Mesodermal cell (in vitro differentiated cells): ENCODE measurements around the gene MRPL37.

ENCODE experiments used
- H3K27ac ChIP-seq: 2 replicates; pipeline ENCODE4 v1.7.0; 2013; ENCODE audit warnings: mild to moderate bottlenecking, low read depth, low read length, moderate library complexity; ENCODE audit not compliant: severe bottlenecking
- H3K36me3 ChIP-seq: 2 replicates; pipeline ENCODE4 v1.7.1; 2013; ENCODE audit warnings: mild to moderate bottlenecking, low read length, moderate library complexity; ENCODE audit not compliant: control insufficient read depth, insufficient read depth
- H3K4me1 ChIP-seq: one replicate; pipeline ENCODE4 v1.7.1; 2013; ENCODE audit warnings: mild to moderate bottlenecking, low read length; ENCODE audit not compliant: insufficient read depth, control insufficient read depth, poor library complexity, severe bottlenecking
- H3K4me3 ChIP-seq: 2 replicates; pipeline ENCODE4 v1.7.0; 2013; ENCODE audit warnings: low read length, control low read depth, mild to moderate bottlenecking; ENCODE audit not compliant: insufficient read depth, poor library complexity, severe bottlenecking; ENCODE audit errors: extremely low read depth
- H3K9me3 ChIP-seq: 2 replicates; pipeline ENCODE4 v1.7.1; 2013; ENCODE audit warnings: mild to moderate bottlenecking, low read length, moderate library complexity; ENCODE audit not compliant: control insufficient read depth
- WGBS, 2 experiments: methylation state at CpG; one replicate each; pipeline ENCODE4 v1.1.5; 2013; ENCODE audit warnings: missing lambda C conversion rate in 2 of 2; ENCODE audit not compliant: insufficient coverage in 2 of 2; 5-methylcytosine and 5-hydroxymethylcytosine counted together

The MRPL37 gene

GRCh38 chr1:54265126-54265525 lies 65.2 kb downstream of the MRPL37 start:
- Histone ChIP-seq H3K36me3 (peaks cover 58% of the 10 kb centered on the region), H3K9me3 (no peaks in the 10 kb centered on the region), H3K27ac (no peak overlapping the region), H3K4me1 (peaks cover 5% of the 10 kb centered on the region), H3K4me3 (no peak overlapping the region)
- 90 to 96% methylated on average over 5 to 7 of the region's 8 CpGs for WGBS, 2 experiments

GRCh38 chr1:54265659-54266058 lies 65.7 kb downstream of the MRPL37 start:
- 89 to 90% methylated on average over 5 of the region's 6 CpGs for WGBS, 2 experiments
- Histone ChIP-seq H3K27ac (no peak overlapping the region), H3K36me3 (peaks cover 60% of the 10 kb centered on the region), H3K4me3 (no peak overlapping the region), H3K9me3 (no peaks in the 10 kb centered on the region), H3K4me1 (peaks cover 5% of the 10 kb centered on the region)

GRCh38 chr1:54266195-54266594 lies 66.2 kb downstream of the MRPL37 start:
- Histone ChIP-seq H3K4me1 (peaks cover 5% of the 10 kb centered on the region), H3K4me3 (no peak overlapping the region), H3K36me3 (peaks cover 61% of the 10 kb centered on the region), H3K9me3 (no peaks in the 10 kb centered on the region), H3K27ac (no peak overlapping the region)
- WGBS, 2 experiments, result 94 to 95% methylated on average over 2 of the region's 2 CpGs

DNA sequence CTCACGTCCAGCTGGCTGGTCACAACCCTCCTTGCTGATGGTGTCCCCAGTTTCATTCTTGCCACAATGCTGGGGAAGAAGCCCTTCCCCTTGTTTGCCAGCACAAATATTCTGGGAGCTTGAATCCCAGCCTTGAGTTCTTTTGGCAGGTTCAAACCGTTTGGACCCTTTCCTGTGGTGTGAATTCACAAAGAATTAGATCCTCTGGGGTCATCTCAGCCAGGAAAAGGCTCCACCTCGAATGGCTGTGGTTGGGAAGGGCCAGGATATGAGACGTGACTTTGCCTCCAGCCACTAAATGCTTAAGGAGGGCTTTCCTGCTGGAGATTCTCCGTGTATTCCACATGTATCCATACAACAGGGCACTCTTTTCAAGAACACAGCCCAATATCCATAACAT lies 66.9 kb downstream of the MRPL37 start:
- Histone ChIP-seq H3K4me1 (peaks cover 5% of the 10 kb centered on the region), H3K27ac (no peak overlapping the region), H3K9me3 (no peaks in the 10 kb centered on the region), H3K36me3 (peaks cover 68% of the 10 kb centered on the region), H3K4me3 (no peak overlapping the region)
- WGBS, 2 experiments, result 94 to 96% methylated on average over 4 to 5 of the region's 5 CpGs
